Activated naive CD8-positive, alpha-beta T cell treated with anti-CD3 and anti-CD28 coated beads for 36 hours (primary cell): ENCODE measurements around the gene PTPA. TPM values are rescaled to one million over a fixed set of nuclear protein-coding genes. Genes with fewer than 3 reads are reported as not detected.
"Not testable (repeated sequence)": the region's sequence is repeated elsewhere in the genome, so short reads cannot be mapped to it uniquely, and the experiment has no call there.

ENCODE experiments used
- DNase-seq: peaks from one replicate; pipeline ENCODE4 v3.0.0; 2021
- H3K27ac Mint-ChIP-seq: one replicate; pipeline ENCODE4 v1.8.0; 2022; ENCODE audit warnings: mild to moderate bottlenecking, moderate library complexity, mixed read lengths
- H3K27me3 Mint-ChIP-seq: one replicate; pipeline ENCODE4 v1.8.0; 2022; ENCODE audit warnings: mild to moderate bottlenecking, mixed read lengths
- H3K36me3 Mint-ChIP-seq: one replicate; pipeline ENCODE4 v1.8.0; 2021; ENCODE audit warnings: mild to moderate bottlenecking, mixed read lengths
- H3K4me1 Mint-ChIP-seq: one replicate; pipeline ENCODE4 v1.8.0; 2021; ENCODE audit warnings: mixed read lengths
- H3K4me3 Mint-ChIP-seq: one replicate; pipeline ENCODE4 v1.8.0; 2022; ENCODE audit warnings: mild to moderate bottlenecking, moderate library complexity, mixed read lengths
- H3K9me3 Mint-ChIP-seq: one replicate; pipeline ENCODE4 v1.8.0; 2022; ENCODE audit warnings: mixed read lengths
- total RNA-seq, 2 experiments: library from RNA; stranded (reverse); gene quantifications; one replicate each; pipeline ENCODE4 v1.2.3, GENCODE V29; 2021

The PTPA gene
- total RNA-seq, 2 experiments from 2014 or later, result 101 to 104 TPM

GRCh38 chr9:129177791-129178567, 66.8 kb downstream of the PTPA start, which contains the start of gene IER5L:
TSS of gene IER5L (minus strand) at chr9:129178261. CDS start at chr9:129178052, 209 bp downstream.
- no peaks in the 10 kb centered on the region for H3K27me3 Mint-ChIP-seq
- peak within 1 kb of the TSS; percentile 85 for H3K4me3 Mint-ChIP-seq
- peaks cover 6% of the 10 kb centered on the region for H3K4me1 Mint-ChIP-seq
- peak within 1 kb of the TSS; percentile 45 for H3K27ac Mint-ChIP-seq
- DNase-seq, result peak; percentile 94
- no peaks in the 10 kb centered on the region for H3K36me3 Mint-ChIP-seq
- no peaks in the 10 kb centered on the region for H3K9me3 Mint-ChIP-seq

- peaks cover 5% of the 10 kb centered on the region for H3K4me1 Mint-ChIP-seq
- no peaks in the 10 kb centered on the region for H3K9me3 Mint-ChIP-seq
- no peak overlapping the region for H3K27ac Mint-ChIP-seq
- DNase-seq, result no peak
- H3K4me3 Mint-ChIP-seq, result peak overlapping the region; percentile 10
- H3K27me3 Mint-ChIP-seq, result no peaks in the 10 kb centered on the region
- no peaks in the 10 kb centered on the region for H3K36me3 Mint-ChIP-seq
Measured at GRCh38 chr9:129178568-129179382, 67.6 kb downstream of the PTPA start.

GRCh38 chr9:129181246-129181645, 70.0 kb downstream of the PTPA start:
- Mint-ChIP-seq H3K36me3 (no peaks in the 10 kb centered on the region), H3K4me3 (no peak overlapping the region), H3K27me3 (no peaks in the 10 kb centered on the region), H3K4me1 (no peaks in the 10 kb centered on the region), H3K27ac (no peak overlapping the region), H3K9me3 (no peaks in the 10 kb centered on the region)
- no peak for DNase-seq

- Mint-ChIP-seq H3K27ac (no peak overlapping the region), H3K9me3 (no peaks in the 10 kb centered on the region), H3K27me3 (no peaks in the 10 kb centered on the region), H3K4me1 (no peaks in the 10 kb centered on the region), H3K36me3 (no peaks in the 10 kb centered on the region), H3K4me3 (no peak overlapping the region)
- DNase-seq, result no peak
Measured at GRCh38 chr9:129182122-129182521, 70.9 kb downstream of the PTPA start.

- Mint-ChIP-seq H3K9me3 (no peaks in the 10 kb centered on the region), H3K4me1 (no peaks in the 10 kb centered on the region), H3K27me3 (no peaks in the 10 kb centered on the region), H3K27ac (no peak overlapping the region), H3K4me3 (no peak overlapping the region), H3K36me3 (no peaks in the 10 kb centered on the region)
- no peak for DNase-seq
Measured at GRCh38 chr9:129182625-129183494, 71.6 kb downstream of the PTPA start.

GRCh38 chr9:129183495-129184218, 72.4 kb downstream of the PTPA start:
- H3K4me3 Mint-ChIP-seq, result no peak overlapping the region
- no peak for DNase-seq
- no peaks in the 10 kb centered on the region for H3K9me3 Mint-ChIP-seq
- H3K27ac Mint-ChIP-seq, result no peak overlapping the region
- H3K36me3 Mint-ChIP-seq, result no peaks in the 10 kb centered on the region
- no peaks in the 10 kb centered on the region for H3K27me3 Mint-ChIP-seq
- H3K4me1 Mint-ChIP-seq, result no peaks in the 10 kb centered on the region

- H3K4me3 Mint-ChIP-seq, result no peak overlapping the region
- no peaks in the 10 kb centered on the region for H3K36me3 Mint-ChIP-seq
- no peak for DNase-seq
- H3K9me3 Mint-ChIP-seq, result no peaks in the 10 kb centered on the region
- no peak overlapping the region for H3K27ac Mint-ChIP-seq
- H3K27me3 Mint-ChIP-seq, result no peaks in the 10 kb centered on the region
- no peaks in the 10 kb centered on the region for H3K4me1 Mint-ChIP-seq
Measured at GRCh38 chr9:129184219-129184524, 73.0 kb downstream of the PTPA start.

GRCh38 chr9:129184596-129185122, 73.4 kb downstream of the PTPA start:
- Mint-ChIP-seq H3K36me3 (no peaks in the 10 kb centered on the region), H3K9me3 (no peaks in the 10 kb centered on the region), H3K27ac (no peak overlapping the region), H3K27me3 (no peaks in the 10 kb centered on the region), H3K4me3 (no peak overlapping the region), H3K4me1 (no peaks in the 10 kb centered on the region)
- no peak for DNase-seq

GRCh38 chr9:129185402-129185801, 74.2 kb downstream of the PTPA start:
- no peaks in the 10 kb centered on the region for H3K36me3 Mint-ChIP-seq
- H3K4me3 Mint-ChIP-seq, result no peak overlapping the region
- H3K4me1 Mint-ChIP-seq, result no peaks in the 10 kb centered on the region
- no peaks in the 10 kb centered on the region for H3K27me3 Mint-ChIP-seq
- no peak overlapping the region for H3K27ac Mint-ChIP-seq
- DNase-seq, result no peak
- no peaks in the 10 kb centered on the region for H3K9me3 Mint-ChIP-seq

- Mint-ChIP-seq H3K36me3 (no peaks in the 10 kb centered on the region), H3K9me3 (no peaks in the 10 kb centered on the region), H3K27ac (no peak overlapping the region), H3K4me3 (no peak overlapping the region), H3K4me1 (no peaks in the 10 kb centered on the region), H3K27me3 (no peaks in the 10 kb centered on the region)
- DNase-seq, result no peak
Measured at GRCh38 chr9:129185991-129186390, 74.8 kb downstream of the PTPA start.

- Mint-ChIP-seq H3K9me3 (peaks cover 1% of the 10 kb centered on the region), H3K27me3 (no peaks in the 10 kb centered on the region), H3K4me1 (no peaks in the 10 kb centered on the region), H3K27ac (no peak overlapping the region), H3K36me3 (no peaks in the 10 kb centered on the region), H3K4me3 (no peak overlapping the region)
- no peak for DNase-seq
Measured at GRCh38 chr9:129187042-129187441, 75.8 kb downstream of the PTPA start.

- H3K4me1 Mint-ChIP-seq, DNase-seq, H3K4me3 Mint-ChIP-seq, H3K27me3 Mint-ChIP-seq, H3K36me3 Mint-ChIP-seq, H3K27ac Mint-ChIP-seq, H3K9me3 Mint-ChIP-seq: not testable (repeated sequence)
Measured at GRCh38 chr9:129189971-129190370, 78.8 kb downstream of the PTPA start.

- no peak overlapping the region for H3K27ac Mint-ChIP-seq
- H3K4me1 Mint-ChIP-seq, result no peaks in the 10 kb centered on the region
- DNase-seq, result no peak
- no peak overlapping the region for H3K4me3 Mint-ChIP-seq
- no peaks in the 10 kb centered on the region for H3K36me3 Mint-ChIP-seq
- peaks cover 7% of the 10 kb centered on the region for H3K27me3 Mint-ChIP-seq
- H3K9me3 Mint-ChIP-seq, result peaks cover 7% of the 10 kb centered on the region
Measured at GRCh38 chr9:129191234-129191633, 80.0 kb downstream of the PTPA start.

GRCh38 chr9:129193655-129194054, 82.4 kb downstream of the PTPA start:
- Mint-ChIP-seq H3K4me1 (no peaks in the 10 kb centered on the region), H3K4me3 (no peak overlapping the region), H3K36me3 (no peaks in the 10 kb centered on the region), H3K27ac (no peak overlapping the region), H3K9me3 (peaks cover 7% of the 10 kb centered on the region), H3K27me3 (peaks cover 13% of the 10 kb centered on the region)
- no peak for DNase-seq
